ENCODE results near the gene FOXN3. TPM values are rescaled to one million over a fixed set of nuclear protein-coding genes. Genes with fewer than 3 reads are reported as not detected.
"Not testable (repeated sequence)": the region's sequence is repeated elsewhere in the genome, so short reads cannot be mapped to it uniquely, and the experiment has no call there.

The FOXN3 gene
- total RNA-seq, 1 donor from 2014 or later: 64.3 TPM

GRCh38 chr14:89136587-89136986, 280.4 kb downstream of the FOXN3 start:
- no peak for DNase-seq (ENCODE audit: low spot score)

DNA sequence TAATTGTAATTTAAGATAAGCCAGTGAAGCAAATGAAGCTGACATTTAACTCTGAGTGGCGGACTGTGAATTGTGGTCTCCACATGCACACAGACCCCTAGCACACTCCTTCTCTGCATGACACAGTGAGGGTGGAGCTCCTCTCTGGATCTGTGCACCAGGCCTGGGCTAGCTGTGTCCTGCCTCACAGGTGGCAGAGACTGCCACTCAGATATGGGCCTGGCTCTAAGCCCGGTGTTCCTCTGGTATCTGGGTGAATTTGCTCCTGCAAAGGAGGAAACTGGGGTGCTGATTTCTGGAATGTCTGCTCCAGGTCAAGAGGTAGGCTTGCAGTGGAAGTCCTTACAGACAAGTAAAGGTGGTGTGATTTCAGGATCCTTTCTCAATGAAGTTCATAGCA, 282.4 kb downstream of the FOXN3 start:
- no peak for DNase-seq (ENCODE audit: low spot score)

GRCh38 chr14:89131004-89131750, 285.9 kb downstream of the FOXN3 start:
- no peak for DNase-seq (ENCODE audit: low spot score)

- no peak for DNase-seq (ENCODE audit: low spot score)
Measured at GRCh38 chr14:89129570-89129969, 287.5 kb downstream of the FOXN3 start.

- DNase-seq (ENCODE audit: low spot score): no peak
Measured at GRCh38 chr14:89128311-89129026, 288.6 kb downstream of the FOXN3 start.

GRCh38 chr14:89126461-89126860, 290.6 kb downstream of the FOXN3 start:
- no peak for DNase-seq (ENCODE audit: low spot score)

GRCh38 chr14:89125216-89125615, 291.8 kb downstream of the FOXN3 start:
- DNase-seq (ENCODE audit: low spot score): peak; percentile 21

DNA sequence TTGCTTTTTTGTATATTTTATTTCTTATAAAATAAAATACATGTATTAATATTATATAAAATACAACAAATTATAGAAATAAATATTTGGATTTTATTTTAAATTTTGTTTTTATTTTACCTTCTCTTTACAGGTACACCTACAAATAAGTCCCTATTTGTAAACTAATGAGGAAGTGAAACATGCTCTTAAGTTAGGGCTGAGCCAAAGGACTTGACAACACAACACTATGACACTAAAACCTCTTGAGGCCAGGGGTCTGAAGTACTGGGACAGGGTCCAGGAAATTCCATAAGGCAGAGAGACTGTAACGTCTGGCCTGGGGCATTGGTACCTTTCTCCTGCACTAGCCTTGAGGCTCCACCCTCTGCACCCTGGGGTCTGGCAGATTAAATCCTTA, 293.2 kb downstream of the FOXN3 start:
- no peak for DNase-seq (ENCODE audit: low spot score)

DNA sequence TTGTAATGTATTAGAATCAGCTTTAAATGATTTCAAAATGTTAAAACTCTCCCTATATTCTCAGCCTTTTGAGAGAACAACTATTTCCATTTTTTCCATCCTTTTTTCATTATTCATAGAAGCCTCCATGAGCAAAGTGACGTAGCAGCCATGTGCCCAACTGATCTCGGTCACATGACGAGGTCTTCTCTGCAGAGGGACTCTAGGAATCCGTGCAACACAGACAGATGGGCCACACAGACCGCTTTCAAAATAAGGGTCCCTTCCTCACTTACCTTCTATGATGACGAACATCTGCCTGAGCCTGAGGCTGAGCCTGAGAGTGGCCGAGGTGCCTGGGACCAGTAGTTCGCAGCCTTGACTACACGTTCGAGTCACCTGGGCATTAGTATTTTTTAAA, 293.8 kb downstream of the FOXN3 start:
- no peak for DNase-seq (ENCODE audit: low spot score)

- DNase-seq (ENCODE audit: low spot score): no peak
Measured at GRCh38 chr14:89121968-89122620, 294.9 kb downstream of the FOXN3 start.

GRCh38 chr14:89117012-89117411, 300.0 kb downstream of the FOXN3 start:
- DNase-seq (ENCODE audit: low spot score): no peak

- no peak for DNase-seq (ENCODE audit: low spot score)
Measured at GRCh38 chr14:89114109-89114508, 302.9 kb downstream of the FOXN3 start.

DNA sequence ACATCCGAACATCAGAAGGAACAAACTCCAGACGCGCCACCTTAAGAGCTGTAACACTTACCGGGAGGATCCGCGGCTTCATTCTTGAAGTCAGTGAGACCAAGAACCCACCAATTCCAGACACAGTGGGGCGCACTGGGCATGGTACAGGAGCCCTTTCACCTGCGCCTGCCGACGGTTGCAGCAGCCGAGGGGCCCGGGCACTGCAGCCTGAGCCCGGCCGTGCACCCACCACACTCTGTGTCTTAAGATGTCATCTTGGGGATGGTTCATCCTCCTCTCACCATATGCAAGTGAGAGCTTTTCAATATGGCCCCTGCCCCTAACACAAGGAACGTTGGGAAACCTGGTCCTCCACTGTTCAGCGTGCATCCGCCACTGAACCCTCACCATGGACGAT, 304.3 kb downstream of the FOXN3 start:
- no peak for DNase-seq (ENCODE audit: low spot score)

DNA sequence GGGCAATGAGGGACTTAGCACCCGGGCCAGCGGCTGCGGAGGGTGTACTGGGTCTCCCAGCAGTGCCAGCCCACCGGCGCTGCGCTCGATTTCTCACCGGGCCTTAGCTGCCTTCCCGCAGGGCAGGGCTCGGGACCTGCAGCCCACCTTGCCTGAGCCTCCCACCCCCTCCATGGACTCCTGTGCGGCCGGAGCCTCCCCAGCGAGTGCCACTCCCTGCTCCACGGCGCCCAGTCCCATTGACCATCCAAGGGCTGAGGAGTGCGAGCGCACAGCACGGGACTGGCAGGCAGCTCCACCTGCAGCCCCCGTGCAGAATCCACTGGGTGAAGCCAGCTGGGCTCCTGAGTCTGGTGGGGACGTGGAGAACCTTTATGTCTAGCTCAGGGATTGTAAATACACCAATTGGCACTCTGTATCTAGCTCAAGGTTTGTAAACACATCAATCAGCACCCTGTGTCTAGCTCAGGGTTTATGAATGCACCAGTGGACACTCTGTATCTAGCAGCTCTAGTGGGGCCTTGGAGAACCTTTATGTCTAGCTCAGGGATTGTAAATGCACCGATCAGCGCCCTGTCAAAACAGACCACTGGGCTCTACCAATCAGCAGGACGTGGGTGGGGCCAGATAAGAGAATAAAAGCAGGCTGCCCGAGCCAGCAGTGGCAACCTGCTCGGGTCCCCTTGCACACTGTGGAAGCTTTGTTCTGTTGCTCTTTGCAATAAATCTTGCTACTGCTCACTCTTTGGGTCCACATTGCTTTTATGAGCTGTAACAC, 305.1 kb downstream of the FOXN3 start:
- not testable (repeated sequence) for DNase-seq (ENCODE audit: low spot score)

DNA sequence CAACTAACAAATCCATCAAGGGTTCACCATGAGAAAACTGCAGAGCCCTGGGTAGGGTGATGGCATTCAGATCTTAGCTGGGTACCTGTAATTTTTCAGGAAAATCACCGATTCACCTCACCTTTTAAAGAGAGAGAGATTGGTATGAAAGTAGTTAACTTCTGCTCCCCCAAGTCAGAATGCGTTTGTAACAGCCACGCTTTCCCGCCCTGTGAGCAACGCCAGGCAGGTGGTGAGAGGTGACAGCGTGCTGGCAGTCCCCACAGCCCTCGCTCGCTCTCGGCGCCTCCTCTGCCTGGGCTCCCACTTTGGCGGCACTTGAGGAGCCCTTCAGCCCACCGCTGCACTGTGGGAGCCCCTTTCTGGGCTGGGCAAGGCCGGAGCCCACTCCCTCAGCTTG, 305.8 kb downstream of the FOXN3 start:
- DNase-seq (ENCODE audit: low spot score): not testable (repeated sequence)

GRCh38 chr14:89110110-89110509, 306.9 kb downstream of the FOXN3 start:
- no peak for DNase-seq (ENCODE audit: low spot score)

GRCh38 chr14:89108608-89109007, 308.4 kb downstream of the FOXN3 start:
- no peak for DNase-seq (ENCODE audit: low spot score)

DNA sequence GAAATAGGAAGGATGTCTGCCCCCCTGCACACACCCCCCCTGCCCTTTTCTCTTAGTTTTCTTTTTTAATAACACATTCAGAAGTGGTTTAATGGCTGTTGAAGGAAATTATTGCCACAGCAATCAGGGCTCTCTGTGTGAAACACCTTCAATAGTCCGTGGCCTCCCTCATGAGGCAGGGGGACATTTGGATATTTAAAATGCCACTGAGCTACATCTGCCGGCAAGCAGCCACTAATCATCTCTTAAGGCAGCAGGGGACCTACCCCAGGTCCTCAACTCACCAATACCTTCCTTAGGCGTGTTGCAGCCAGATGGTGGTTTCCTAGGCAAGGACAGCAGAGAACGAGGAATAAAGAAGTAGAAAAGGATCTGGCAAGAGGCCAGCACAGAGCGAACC, 309.4 kb downstream of the FOXN3 start:
- no peak for DNase-seq (ENCODE audit: low spot score)
